CD14-positive monocyte (primary cell): Measurements from ENCODE around the gene PYM1. TPM values are rescaled to one million over a fixed set of nuclear protein-coding genes. Genes with fewer than 3 reads are reported as not detected.

Experiments used
- DNase-seq, 3 donors: peaks; one replicate each; pipeline ENCODE4 v3.0.0-alpha.2; 2011 to 2022
- H2AFZ ChIP-seq: 2 replicates; pipeline ENCODE4 v1.6.0; 2012; ENCODE audit warnings: mild to moderate bottlenecking, low read depth, low read length, inconsistent platforms; ENCODE audit not compliant: insufficient read depth, poor library complexity, severe bottlenecking
- H3K27ac ChIP-seq, 2 donors: 1 replicate in 1 of 2; 2 replicates in 1 of 2; pipeline ENCODE4 v1.5.1; 2012 to 2013; ENCODE audit warnings: low read length in 2 of 2, control low read depth in 1 of 2, inconsistent platforms in 1 of 2, low read depth in 1 of 2, mild to moderate bottlenecking in 1 of 2
- H3K27me3 ChIP-seq, 2 donors: one replicate each; pipeline versions ENCODE4 v1.6.0 to v1.6.1; 2011 to 2013; ENCODE audit warnings: low read length in 2 of 2; ENCODE audit not compliant: control insufficient read depth in 2 of 2, insufficient read depth in 2 of 2
- H3K36me3 ChIP-seq, 2 donors: replicated peaks in 1 of 2; 1 replicate in 1 of 2; 2 replicates in 1 of 2; pipeline versions ENCODE4 v1.5.1 to v1.6.1; 2012 to 2013; ENCODE audit warnings: low read length in 2 of 2, control low read depth in 1 of 2, inconsistent platforms in 1 of 2, mild to moderate bottlenecking in 1 of 2; ENCODE audit not compliant: insufficient read depth in 2 of 2, control insufficient read depth in 1 of 2
- H3K4me1 ChIP-seq, 2 donors: 1 replicate in 1 of 2; 2 replicates in 1 of 2; pipeline versions ENCODE4 v1.5.1 to v1.6.1; 2012 to 2013; ENCODE audit warnings: low read length in 2 of 2, control low read depth in 1 of 2, inconsistent platforms in 1 of 2, mild to moderate bottlenecking in 1 of 2, moderate library complexity in 1 of 2; ENCODE audit not compliant: insufficient read depth in 2 of 2, control insufficient read depth in 1 of 2
- H3K4me2 ChIP-seq: replicated peaks from 2 replicates; pipeline ENCODE3; 2012; ENCODE audit warnings: low read length, moderate library complexity, mild to moderate bottlenecking; ENCODE audit not compliant: poor library complexity, severe bottlenecking; ENCODE audit errors: extremely low read depth
- H3K4me3 ChIP-seq, 3 experiments: fragments of 200-600 bp in 1 of 3; sonication (generic) in 1 of 3; replicated peaks in 1 of 3; 1 replicate in 2 of 3; 2 replicates in 1 of 3; pipeline ENCODE4 v1.5.1; 2011 to 2013; ENCODE audit warnings: low read length in 3 of 3, mild to moderate bottlenecking in 3 of 3, control low read depth in 2 of 3, low read depth in 2 of 3, inconsistent platforms in 1 of 3, moderate library complexity in 1 of 3
- H3K79me2 ChIP-seq: 2 replicates; pipeline ENCODE4 v1.6.0; 2012; ENCODE audit warnings: mild to moderate bottlenecking, control low read depth, inconsistent platforms, low read length, moderate library complexity; ENCODE audit not compliant: insufficient read depth
- H3K9ac ChIP-seq: 2 replicates; pipeline ENCODE4 v1.6.0; 2017; ENCODE audit warnings: low read length, mild to moderate bottlenecking; ENCODE audit not compliant: insufficient read depth, poor library complexity, severe bottlenecking
- H3K9me3 ChIP-seq, 2 donors: replicated peaks in 1 of 2; 1 replicate in 1 of 2; 2 replicates in 1 of 2; pipeline versions ENCODE4 v1.5.1 to v1.6.1; 2012 to 2013; ENCODE audit warnings: low read length in 2 of 2, control low read depth in 1 of 2; ENCODE audit not compliant: control insufficient read depth in 1 of 2, insufficient read depth in 1 of 2
- H4K20me1 ChIP-seq: 2 replicates; pipeline ENCODE4 v1.6.0; 2012; ENCODE audit warnings: mild to moderate bottlenecking, low read length, control low read depth, moderate library complexity; ENCODE audit not compliant: insufficient read depth
- H3K27ac Mint-ChIP-seq, 7 donors: one replicate each; pipeline ENCODE4 v1.8.0; 2020; ENCODE audit warnings: mild to moderate bottlenecking in 7 of 7, mixed read lengths in 7 of 7, moderate library complexity in 6 of 7, inconsistent platforms in 2 of 7
- H3K27me3 Mint-ChIP-seq, 3 donors: one replicate each; pipeline ENCODE4 v1.8.0; 2021 to 2022; ENCODE audit warnings: low read depth in 3 of 3, mild to moderate bottlenecking in 3 of 3, mixed read lengths in 3 of 3, moderate library complexity in 3 of 3, inconsistent platforms in 1 of 3
- H3K36me3 Mint-ChIP-seq, 2 donors: one replicate each; pipeline ENCODE4 v1.8.0; 2020; ENCODE audit warnings: mixed read lengths in 2 of 2, inconsistent platforms in 1 of 2, mild to moderate bottlenecking in 1 of 2
- H3K4me1 Mint-ChIP-seq: one replicate; pipeline ENCODE4 v1.8.0; 2020; ENCODE audit warnings: mild to moderate bottlenecking, mixed read lengths
- H3K4me3 Mint-ChIP-seq, 2 donors: one replicate each; pipeline ENCODE4 v1.8.0; 2020; ENCODE audit warnings: mild to moderate bottlenecking in 2 of 2, mixed read lengths in 2 of 2, moderate library complexity in 1 of 2
- H3K9me3 Mint-ChIP-seq, 7 donors: one replicate each; pipeline ENCODE4 v1.8.0; 2020 to 2022; ENCODE audit warnings: mixed read lengths in 7 of 7, mild to moderate bottlenecking in 6 of 7, moderate library complexity in 6 of 7, inconsistent platforms in 2 of 7
- WGBS: methylation state at CpG from one replicate; pipeline ENCODE4 v1.1.5; 2013; ENCODE audit warnings: missing lambda C conversion rate; ENCODE audit not compliant: insufficient coverage; 5-methylcytosine and 5-hydroxymethylcytosine counted together
- intact Hi-C, 2 donors: fragments of 100-400 bp; cut with micrococcal nuclease; formaldehyde crosslinking; loops; one replicate each; pipeline versions ENCODE4 v1.15.0 to v1.15.1; 2023
- polyA plus RNA-seq, 3 donors: library from polyadenylated mRNA; depleted of rRNA in 1 of 3; unstranded in 2 of 3; stranded (reverse) in 1 of 3; fragments of 300-500 nt in 2 of 3; fragments of >200 nt in 1 of 3; fragmentation: Illumina TruSeq in 2 of 3; gene quantifications; 1 replicate in 2 of 3; 2 replicates in 1 of 3; pipeline ENCODE4 v1.2.3, GENCODE V29; 2012 to 2021
- TF ChIP-seq, protein P1 (sequence below): fragments of 200-600 bp; IDR thresholded peaks from one replicate; pipeline ENCODE4 v1.8.0; 2022; ENCODE audit warnings: antibody characterized with exemption, mild to moderate bottlenecking

PYM1 gene
- polyA plus RNA-seq, 3 donors = 17.3 to 47.1 (median 39.5) TPM

DNA sequence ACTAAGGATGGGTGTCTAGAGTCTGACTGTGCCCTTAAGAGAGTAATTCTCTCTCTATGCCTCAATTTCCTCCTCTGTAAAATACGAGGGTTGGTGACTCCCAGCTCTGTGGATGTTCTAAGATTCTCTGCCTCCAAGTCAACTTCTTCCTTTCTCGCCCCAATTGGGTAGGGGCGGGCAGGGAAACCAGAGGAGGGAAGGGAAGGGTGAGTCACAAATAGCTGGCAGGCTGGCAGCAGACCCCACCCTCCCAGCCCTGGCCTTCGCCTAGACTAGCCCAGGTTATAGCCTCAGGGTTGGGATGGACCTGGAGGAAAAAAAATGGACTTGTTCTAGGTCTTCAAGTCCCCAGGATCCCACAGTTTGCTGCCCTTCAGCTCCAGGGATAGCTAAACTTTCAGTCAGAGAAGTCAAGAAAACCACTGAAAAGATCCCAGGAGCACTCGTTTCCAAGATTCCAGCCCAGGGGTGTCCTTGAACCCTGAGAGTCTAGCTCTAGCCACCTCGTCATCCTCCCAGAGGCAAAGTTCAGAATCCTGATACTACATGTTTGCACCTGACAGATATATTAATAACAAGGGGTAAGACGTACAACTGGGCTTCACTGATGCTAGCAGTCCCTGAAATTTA, 5.6 kb upstream of the PYM1 start:
- peaks cover 26 to 30% of the 10 kb centered on the region in 2 donors for H3K36me3 Mint-ChIP-seq
- Histone ChIP-seq H3K79me2 (peaks cover 46% of the 10 kb centered on the region), H3K27ac (peak overlapping the region; percentile 76 to 96), H3K9me3 (no peaks in the 10 kb centered on the region), H3K4me1 (peaks cover 52 to 55% of the 10 kb centered on the region in 2 donors), H3K36me3 (peaks cover 18 to 31% of the 10 kb centered on the region in 2 donors), H3K27me3 (no peaks in the 10 kb centered on the region), H3K4me3 (peak overlapping the region in 2 of 3 experiments; percentile 96 to 97), H2AFZ (no peak overlapping the region), H3K4me2 (peak overlapping the region; percentile 88), H3K9ac (peak overlapping the region; percentile 82), H4K20me1 (peaks cover 13% of the 10 kb centered on the region)
- peak overlapping the region; percentile 85 to 99 (median 94) for H3K27ac Mint-ChIP-seq
- H3K27me3 Mint-ChIP-seq = peaks cover 0 to 3% (median 1%) of the 10 kb centered on the region in 3 donors
- intact Hi-C loops = loop anchor here in 1 of 2 donors (5.0 kb wide), 1 partner anchor 34 kb away; the partner anchor contains the start of genes CDK2 and PMEL
- WGBS = 100% methylated on average over 1 of the region's 7 CpGs
- no peaks in the 10 kb centered on the region for H3K9me3 Mint-ChIP-seq
- peaks cover 57% of the 10 kb centered on the region for H3K4me1 Mint-ChIP-seq
- H3K4me3 Mint-ChIP-seq = peak overlapping the region; percentile 97 to 99
- peak; percentile 67 to 86 (median 76) for DNase-seq
- TF ChIP-seq, protein P1, sequence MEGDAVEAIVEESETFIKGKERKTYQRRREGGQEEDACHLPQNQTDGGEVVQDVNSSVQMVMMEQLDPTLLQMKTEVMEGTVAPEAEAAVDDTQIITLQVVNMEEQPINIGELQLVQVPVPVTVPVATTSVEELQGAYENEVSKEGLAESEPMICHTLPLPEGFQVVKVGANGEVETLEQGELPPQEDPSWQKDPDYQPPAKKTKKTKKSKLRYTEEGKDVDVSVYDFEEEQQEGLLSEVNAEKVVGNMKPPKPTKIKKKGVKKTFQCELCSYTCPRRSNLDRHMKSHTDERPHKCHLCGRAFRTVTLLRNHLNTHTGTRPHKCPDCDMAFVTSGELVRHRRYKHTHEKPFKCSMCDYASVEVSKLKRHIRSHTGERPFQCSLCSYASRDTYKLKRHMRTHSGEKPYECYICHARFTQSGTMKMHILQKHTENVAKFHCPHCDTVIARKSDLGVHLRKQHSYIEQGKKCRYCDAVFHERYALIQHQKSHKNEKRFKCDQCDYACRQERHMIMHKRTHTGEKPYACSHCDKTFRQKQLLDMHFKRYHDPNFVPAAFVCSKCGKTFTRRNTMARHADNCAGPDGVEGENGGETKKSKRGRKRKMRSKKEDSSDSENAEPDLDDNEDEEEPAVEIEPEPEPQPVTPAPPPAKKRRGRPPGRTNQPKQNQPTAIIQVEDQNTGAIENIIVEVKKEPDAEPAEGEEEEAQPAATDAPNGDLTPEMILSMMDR = no peak

DNA sequence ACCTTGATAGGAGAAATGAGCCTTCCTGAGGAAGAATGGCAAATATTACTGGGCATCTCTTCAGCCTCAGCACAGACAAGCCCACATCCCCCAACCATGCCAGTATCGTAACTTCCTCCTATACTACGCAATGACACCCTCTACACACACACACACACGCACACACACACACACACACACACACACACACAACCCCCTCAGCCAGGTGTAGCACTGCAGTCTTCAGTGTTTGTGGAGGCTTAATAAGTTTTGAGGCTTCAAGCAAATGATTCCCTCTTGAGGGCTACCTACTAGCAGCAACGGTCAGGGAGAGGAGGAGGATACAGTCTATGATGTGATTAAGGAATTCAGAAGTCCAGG, 4.8 kb upstream of the PYM1 start:
- Histone ChIP-seq H3K4me3 (peak overlapping the region; percentile 92 to 97 (median 96)), H3K36me3 (peaks cover 10 to 23% of the 10 kb centered on the region in 2 donors), H3K4me1 (peaks cover 57 to 59% of the 10 kb centered on the region in 2 donors), H3K79me2 (peaks cover 53% of the 10 kb centered on the region), H2AFZ (peak overlapping the region; percentile 70), H3K27me3 (no peaks in the 10 kb centered on the region), H3K4me2 (peak overlapping the region; percentile 88), H3K9me3 (no peaks in the 10 kb centered on the region), H3K9ac (peak overlapping the region; percentile 82), H3K27ac (peak overlapping the region; percentile 76 to 96), H4K20me1 (peaks cover 13% of the 10 kb centered on the region)
- H3K9me3 Mint-ChIP-seq = no peaks in the 10 kb centered on the region
- DNase-seq = peak; percentile 63 to 77 (median 67)
- TF ChIP-seq, protein P1 = no peak
- peaks cover 19 to 22% of the 10 kb centered on the region in 2 donors for H3K36me3 Mint-ChIP-seq
- WGBS = no CpG with 5 or more reads among the region's 4 CpGs
- peaks cover 61% of the 10 kb centered on the region for H3K4me1 Mint-ChIP-seq
- H3K4me3 Mint-ChIP-seq = peak overlapping the region; percentile 97 to 99
- peaks cover 0 to 3% (median 1%) of the 10 kb centered on the region in 3 donors for H3K27me3 Mint-ChIP-seq
- intact Hi-C loops = loop anchor here in 1 of 2 donors (5.0 kb wide), 1 partner anchor 35 kb away; the partner anchor contains the start of genes CDK2 and PMEL
- H3K27ac Mint-ChIP-seq = peak overlapping the region; percentile 85 to 99 (median 94)
